ENCODE measurements around the gene CUX1. TPM values are rescaled to one million over a fixed set of nuclear protein-coding genes. Genes with fewer than 3 reads are reported as not detected.
A peak's percentile ranks its signal among the peaks of the same experiment; 100 is the strongest.

CUX1 gene
- total and polyA plus RNA-seq, 2 donors (not counting 1 experiment from before 2014, with no cell fraction given): 10.8 to 86.5 TPM

GRCh38 chr7:101784292-101785127, 32.9 kb upstream of the CUX1 start:
- H3K27ac ChIP-seq (ENCODE audit: low read length in 2 of 2): no peak overlapping the region
- H3K79me2 ChIP-seq (ENCODE audit: control insufficient read depth, insufficient read depth, low read length): no peaks in the 10 kb centered on the region
- H3K4me3 Mint-ChIP-seq: no peak overlapping the region
- no peak for ATAC-seq (ENCODE audit: low read depth)
- CTCF ChIA-PET: no interaction called here
- no peak overlapping the region for H3K9ac ChIP-seq (ENCODE audit: low read length)
- H3K36me3 ChIP-seq (replicated peaks in 1 of 2; ENCODE audit: control extremely low read depth in 1 of 2, control insufficient read depth in 1 of 2, extremely low read depth in 1 of 2, insufficient read depth in 2 of 2, low read length in 1 of 2): no peaks in the 10 kb centered on the region
- peaks cover 0 to 13% (median 0%) of the 10 kb centered on the region in 3 donors for H3K9me3 ChIP-seq (ENCODE audit: control extremely low read depth in 1 of 3, control insufficient read depth in 2 of 3, insufficient read depth in 1 of 3, low read length in 2 of 3)
- H3K27ac Mint-ChIP-seq: no peak overlapping the region
- H2AFZ ChIP-seq (ENCODE audit: insufficient read depth, low read depth, low read length, poor library complexity, severe bottlenecking): peak overlapping the region; percentile 52
- WGBS (ENCODE audit: insufficient coverage): 69% methylated on average over 12 of the region's 21 CpGs
- no peak overlapping the region for H3K4me3 ChIP-seq (ENCODE audit: control extremely low read depth in 1 of 5, extremely low read depth in 1 of 5, insufficient read depth in 1 of 5, low read depth in 2 of 5, low read length in 4 of 5)
- peaks cover 0 to 4% of the 10 kb centered on the region in 2 donors for H3K4me1 ChIP-seq (ENCODE audit: control insufficient read depth in 2 of 2, insufficient read depth in 2 of 2, low read length in 2 of 2)
- intact Hi-C loops (cut with micrococcal nuclease): no loop called here
- TF ChIP-seq EZH2 (IDR thresholded peaks at IDR 0.05; ENCODE audit: borderline replicate concordance, insufficient read depth, low read depth, low read length, poor library complexity, severe bottlenecking) (no peak), CTCF (IDR thresholded peaks at IDR 0.05) (no peak)
- H3K4me2 ChIP-seq (replicated peaks; ENCODE audit: low read depth, low read length, poor library complexity, severe bottlenecking): no peak overlapping the region
- H3K4me1 Mint-ChIP-seq: peaks cover 2% of the 10 kb centered on the region
- H3K9me3 Mint-ChIP-seq (ENCODE audit: insufficient read depth): no peaks in the 10 kb centered on the region
- no peak for DNase-seq
- H3K27me3 Mint-ChIP-seq: peaks cover 6% of the 10 kb centered on the region
- peaks cover 0 to 5% (median 0%) of the 10 kb centered on the region in 4 experiments for H3K27me3 ChIP-seq (replicated peaks in 1 of 4; ENCODE audit: control extremely low read depth in 1 of 4, control insufficient read depth in 3 of 4, insufficient read depth in 4 of 4, low read length in 3 of 4)
- POLR2A ChIA-PET: interaction anchor here (0.6 kb wide), 1 partner anchor 56 kb away, joined by 3 read pairs; no protein-coding TSS in a partner anchor
- no peaks in the 10 kb centered on the region for H4K20me1 ChIP-seq (ENCODE audit: control insufficient read depth, insufficient read depth, low read length, poor library complexity, severe bottlenecking)

DNA sequence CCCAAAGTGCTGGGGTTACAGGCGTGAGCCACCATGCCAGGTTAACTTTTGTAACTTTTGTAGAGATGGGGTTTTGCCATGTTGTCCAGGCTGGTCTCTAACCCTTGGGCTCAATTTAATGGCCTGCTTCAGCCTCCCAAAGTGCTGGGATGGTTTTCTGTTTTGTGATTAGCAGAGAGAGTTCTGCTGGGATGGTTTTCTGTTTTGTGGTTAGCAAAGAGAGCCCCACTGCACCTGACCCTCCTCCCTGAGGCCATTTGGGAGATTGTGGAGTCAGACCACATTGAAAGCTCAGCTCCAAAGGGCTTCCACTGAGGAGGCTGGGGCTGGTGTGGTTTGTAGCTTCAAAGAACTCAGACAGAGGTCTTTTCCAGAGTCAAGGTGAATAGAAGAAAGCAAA, 29.6 kb upstream of the CUX1 start:
- H2AFZ ChIP-seq (ENCODE audit: insufficient read depth, low read depth, low read length, poor library complexity, severe bottlenecking): no peak overlapping the region
- no peak overlapping the region for H3K4me3 ChIP-seq (ENCODE audit: control extremely low read depth in 1 of 5, extremely low read depth in 1 of 5, insufficient read depth in 1 of 5, low read depth in 2 of 5, low read length in 4 of 5)
- no peak for DNase-seq
- 100% methylated on average over 1 of the region's 1 CpG for WGBS (ENCODE audit: insufficient coverage)
- no peak overlapping the region for H3K4me3 Mint-ChIP-seq
- no peak overlapping the region for H3K4me2 ChIP-seq (replicated peaks; ENCODE audit: low read depth, low read length, poor library complexity, severe bottlenecking)
- peaks cover 2% of the 10 kb centered on the region for H3K4me1 Mint-ChIP-seq
- H3K79me2 ChIP-seq (ENCODE audit: control insufficient read depth, insufficient read depth, low read length): no peaks in the 10 kb centered on the region
- H3K27ac ChIP-seq (ENCODE audit: low read length in 2 of 2): no peak overlapping the region
- H3K9me3 Mint-ChIP-seq (ENCODE audit: insufficient read depth): no peaks in the 10 kb centered on the region
- ChIA-PET POLR2A (no interaction called here), CTCF (no interaction called here)
- H3K9ac ChIP-seq (ENCODE audit: low read length): no peak overlapping the region
- peaks cover 0 to 4% of the 10 kb centered on the region in 2 donors for H3K4me1 ChIP-seq (ENCODE audit: control insufficient read depth in 2 of 2, insufficient read depth in 2 of 2, low read length in 2 of 2)
- H3K27me3 Mint-ChIP-seq: peaks cover 6% of the 10 kb centered on the region
- no peak overlapping the region for H3K27ac Mint-ChIP-seq
- intact Hi-C loops (cut with micrococcal nuclease): no loop called here
- H3K36me3 ChIP-seq (replicated peaks in 1 of 2; ENCODE audit: control extremely low read depth in 1 of 2, control insufficient read depth in 1 of 2, extremely low read depth in 1 of 2, insufficient read depth in 2 of 2, low read length in 1 of 2): no peaks in the 10 kb centered on the region
- no peak for ATAC-seq (ENCODE audit: low read depth)
- peaks cover 0 to 13% (median 0%) of the 10 kb centered on the region in 3 donors for H3K9me3 ChIP-seq (ENCODE audit: control extremely low read depth in 1 of 3, control insufficient read depth in 2 of 3, insufficient read depth in 1 of 3, low read length in 2 of 3)
- H4K20me1 ChIP-seq (ENCODE audit: control insufficient read depth, insufficient read depth, low read length, poor library complexity, severe bottlenecking): no peaks in the 10 kb centered on the region
- TF ChIP-seq EZH2 (IDR thresholded peaks at IDR 0.05; ENCODE audit: borderline replicate concordance, insufficient read depth, low read depth, low read length, poor library complexity, severe bottlenecking): no peak
- TF ChIP-seq CTCF (IDR thresholded peaks at IDR 0.05): no peak
- peaks cover 0 to 5% (median 0%) of the 10 kb centered on the region in 4 experiments for H3K27me3 ChIP-seq (replicated peaks in 1 of 4; ENCODE audit: control extremely low read depth in 1 of 4, control insufficient read depth in 3 of 4, insufficient read depth in 4 of 4, low read length in 3 of 4)
